Stimulated activated CD8-positive, alpha-beta memory T cell treated with anti-CD3 and anti-CD28 coated beads, Interleukin-4, amount 100 ng/mL, for 48 hours (primary cell): ENCODE measurements around the gene KRT26.
A peak's percentile ranks its signal among the peaks of the same experiment; 100 is the strongest.
"Not testable (repeated sequence)": the region's sequence is repeated elsewhere in the genome, so short reads cannot be mapped to it uniquely, and the experiment has no call there.

Experiments
- DNase-seq: peaks from one replicate; pipeline ENCODE4 v3.0.0-alpha.2; 2020

Gene KRT26, protein sequence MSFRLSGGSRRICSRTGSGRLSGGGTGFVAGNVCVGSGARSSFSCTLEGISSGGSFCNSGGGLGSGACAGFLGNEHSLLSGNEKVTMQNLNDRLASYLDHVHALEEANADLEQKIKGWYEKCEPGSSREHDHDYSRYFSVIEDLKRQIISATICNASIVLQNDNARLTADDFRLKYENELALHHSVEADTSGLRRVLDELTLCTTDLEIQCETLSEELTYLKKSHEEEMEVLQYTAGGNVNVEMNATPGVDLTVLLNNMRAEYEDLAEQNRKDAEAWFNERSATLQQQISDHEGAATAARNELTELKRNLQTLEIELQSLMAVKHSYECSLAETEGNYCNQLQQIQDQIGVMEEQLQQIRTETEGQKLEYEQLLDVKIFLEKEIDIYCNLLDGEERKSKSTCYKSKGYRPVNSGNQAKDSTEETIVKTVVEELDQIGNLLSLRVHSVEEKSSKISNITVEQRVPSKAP

DNA sequence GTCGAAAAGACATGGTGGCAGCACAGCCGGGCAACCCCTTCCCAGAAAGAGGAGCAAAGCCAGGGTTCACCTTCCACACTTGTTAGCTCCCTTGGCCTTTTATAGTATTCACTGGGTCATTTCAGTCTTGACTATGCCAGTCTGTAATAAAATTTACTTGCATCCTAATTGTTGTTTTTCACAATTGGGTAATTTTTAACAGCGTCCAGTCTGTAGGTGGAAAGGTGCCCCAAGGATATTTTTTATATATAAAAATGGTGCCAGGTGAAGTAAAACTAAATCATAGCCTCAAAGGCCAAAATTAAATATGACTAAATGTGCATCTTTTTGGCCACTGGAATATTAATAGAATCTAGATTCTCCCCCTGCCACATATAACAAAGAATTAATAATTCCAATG, at the start of gene KRT26:
TSS of gene KRT26 (minus strand) at position 101 of the 400 bp plus-strand sequence. CDS start at position 13, 88 bp downstream.
- DNase-seq = no peak

DNA sequence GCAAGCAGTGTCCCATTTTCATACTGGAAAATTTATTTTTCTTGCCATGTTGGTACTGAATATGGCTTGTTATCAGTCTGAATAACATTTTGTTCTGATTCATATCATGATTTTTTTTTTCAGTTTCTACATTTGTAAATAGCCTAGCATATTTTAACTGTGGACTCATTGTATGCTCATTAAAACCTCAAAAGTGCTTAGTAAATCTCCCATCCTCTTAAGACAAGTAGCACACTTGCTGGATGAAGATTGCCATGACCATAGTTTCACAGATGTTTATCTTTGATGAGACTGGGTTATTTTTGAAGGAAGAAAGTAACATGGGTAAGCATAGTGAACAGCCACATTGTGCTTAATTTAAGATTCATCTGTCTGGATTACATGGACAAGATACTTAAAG, 49.5 kb upstream of the KRT26 start:
- DNase-seq = no peak

DNA sequence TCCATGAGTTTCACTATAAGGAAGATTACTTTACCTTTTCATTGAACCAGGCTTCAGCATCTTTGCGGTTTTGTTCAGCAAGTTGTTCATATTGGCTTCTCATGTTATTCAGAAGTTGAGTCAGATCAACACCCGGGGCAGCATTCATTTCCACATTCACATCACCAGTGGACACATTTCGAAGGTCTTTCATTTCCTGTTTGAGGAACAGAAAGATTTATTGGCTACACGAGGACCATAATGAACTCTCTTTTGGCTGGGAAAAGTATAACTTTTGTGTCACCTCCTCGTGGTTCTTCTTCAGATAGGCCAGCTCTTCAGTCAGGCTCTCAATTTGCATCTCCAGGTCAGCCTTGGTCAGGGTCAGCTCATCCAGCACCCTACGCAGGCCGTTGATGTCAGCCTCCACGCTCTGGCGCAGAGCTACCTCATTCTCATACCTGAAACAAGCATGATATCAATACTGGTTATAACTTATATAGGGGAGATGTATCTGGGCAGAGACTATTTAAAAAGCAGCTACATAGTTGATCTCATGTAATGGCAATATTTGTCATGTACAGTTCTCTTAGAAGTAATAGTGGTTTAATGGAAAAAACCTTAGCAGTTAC, 48.3 kb upstream of the KRT26 start:
- no peak for DNase-seq

DNA sequence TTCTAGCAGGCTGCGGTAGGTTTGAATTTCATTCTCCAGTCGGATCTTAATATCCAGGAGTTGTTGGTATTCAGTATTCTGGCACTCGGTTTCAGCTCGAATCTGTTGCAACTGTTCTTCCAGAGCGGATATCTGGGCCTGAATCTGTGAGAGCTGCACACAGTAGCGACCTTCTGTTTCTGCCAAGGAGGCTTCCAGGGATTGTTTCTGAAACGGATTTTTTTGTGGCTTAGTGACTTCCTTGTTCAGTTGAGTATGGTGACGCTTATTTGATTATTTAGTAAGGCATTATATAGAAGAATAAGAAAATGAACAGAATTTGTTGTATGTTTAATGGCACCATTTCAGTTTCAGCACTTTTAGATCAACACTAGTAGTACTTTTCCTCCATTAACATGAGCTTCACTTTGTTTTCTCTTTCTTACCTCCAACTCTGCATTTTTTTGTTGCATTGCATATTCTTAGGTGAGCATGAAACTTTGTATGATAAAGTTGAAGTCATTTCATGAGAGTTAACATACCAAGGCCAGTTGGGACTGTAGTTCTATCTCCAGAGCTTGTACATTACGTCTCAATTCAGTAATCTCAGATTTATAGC, 47.6 kb upstream of the KRT26 start:
- no peak for DNase-seq

DNA sequence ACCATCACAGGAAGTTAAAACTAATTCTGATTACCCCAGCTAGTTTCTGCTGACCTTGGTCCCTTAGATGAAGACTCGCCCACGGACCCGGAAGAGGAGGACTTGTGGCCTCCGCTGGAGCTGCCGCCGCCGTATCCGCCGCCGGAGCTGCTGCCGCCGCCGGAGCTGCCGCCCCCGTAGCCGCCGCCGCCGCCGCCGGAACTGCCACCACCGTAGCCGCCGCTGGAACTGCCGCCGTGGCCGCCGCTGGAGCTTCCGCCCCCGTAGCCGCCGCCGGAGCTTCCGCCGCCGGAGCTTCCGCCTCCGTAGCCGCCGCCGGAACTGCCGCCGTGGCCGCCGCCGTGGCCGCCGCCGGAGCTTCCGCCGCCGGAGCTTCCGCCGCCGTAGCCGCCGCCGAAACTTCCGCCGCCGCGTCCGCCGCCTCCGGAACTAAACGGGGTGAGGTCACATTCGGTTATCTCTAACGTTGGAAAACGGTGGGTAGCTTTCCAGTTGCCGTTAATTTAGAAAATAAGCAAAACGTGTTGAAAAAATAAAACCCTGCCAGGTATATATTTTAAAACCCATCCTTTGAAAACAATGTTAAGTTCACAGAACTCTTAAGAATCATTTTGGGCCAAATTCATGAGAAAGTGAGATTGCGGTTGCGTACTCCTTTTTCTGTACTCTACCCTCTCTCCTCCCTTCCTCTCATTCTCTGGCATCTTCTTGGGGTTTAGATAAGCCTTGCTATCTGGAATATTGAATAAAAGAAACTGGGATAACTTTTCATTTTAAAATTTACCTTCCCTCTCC, 46.9 kb upstream of the KRT26 start:
- DNase-seq = peak; percentile 89

DNA sequence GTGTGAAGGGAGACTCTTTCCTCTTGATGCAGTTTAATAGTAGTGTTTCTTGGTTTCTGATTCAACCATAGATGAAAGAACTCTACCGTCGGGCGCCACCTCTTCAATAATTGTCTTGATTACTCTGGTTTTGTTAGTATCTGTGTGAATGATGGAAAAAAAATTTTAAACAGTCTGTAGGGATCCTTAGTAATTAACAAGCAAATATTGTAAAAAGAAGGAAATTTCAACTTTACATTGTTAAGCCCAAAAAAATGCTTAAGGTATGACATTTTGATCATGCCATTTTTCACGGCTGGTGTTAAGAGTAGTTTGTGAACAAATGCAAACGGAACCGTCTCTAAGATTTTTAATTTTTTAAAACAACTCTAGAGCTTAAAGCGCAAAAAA, 46.3 kb upstream of the KRT26 start:
- DNase-seq = no peak

DNA sequence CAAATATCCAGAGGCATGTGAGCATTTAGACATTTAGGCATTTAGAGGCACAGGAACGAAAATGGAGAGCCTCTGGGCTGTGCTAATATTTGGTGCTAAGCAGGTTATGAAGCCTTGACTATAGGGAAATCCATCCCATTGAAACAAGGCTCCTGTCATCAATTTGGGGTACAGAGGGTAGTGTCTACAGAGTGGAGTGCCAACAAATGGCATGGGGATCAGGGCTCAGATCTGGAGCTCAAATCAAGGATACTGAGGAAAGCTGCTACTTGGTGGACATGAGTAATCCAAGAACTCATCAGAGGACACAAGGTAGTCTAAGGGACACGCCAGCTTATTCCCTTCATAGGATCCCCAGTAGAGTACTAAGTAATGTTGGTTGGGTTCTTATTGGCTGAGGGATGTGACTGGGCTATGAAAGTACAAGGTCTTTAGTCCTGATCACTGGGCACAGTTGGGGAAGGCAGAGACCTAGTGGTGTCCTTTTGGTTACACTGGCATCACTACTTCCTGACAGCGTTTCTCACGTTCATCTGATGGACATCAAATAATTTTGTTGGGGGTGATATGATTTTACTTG, 45.2 kb upstream of the KRT26 start:
- no peak for DNase-seq

DNA sequence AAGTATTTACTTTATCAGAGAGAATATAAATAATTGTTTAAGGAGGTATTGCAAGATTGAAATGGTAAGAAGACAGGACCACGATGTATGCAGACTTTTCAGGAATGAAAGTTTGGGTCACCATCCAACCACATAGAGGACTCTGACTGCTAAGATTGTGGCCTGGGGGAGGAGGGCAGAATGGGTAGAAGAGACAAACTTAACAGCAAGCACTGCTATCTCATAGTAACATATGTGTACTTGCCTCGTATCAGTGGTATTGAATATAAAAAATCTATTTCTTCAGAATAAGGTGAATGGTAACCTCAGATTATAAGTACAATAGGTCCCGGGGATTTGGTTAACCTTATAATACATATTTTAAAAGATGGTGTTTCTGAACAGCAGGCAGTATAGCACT, 44.6 kb upstream of the KRT26 start:
- DNase-seq = no peak

DNA sequence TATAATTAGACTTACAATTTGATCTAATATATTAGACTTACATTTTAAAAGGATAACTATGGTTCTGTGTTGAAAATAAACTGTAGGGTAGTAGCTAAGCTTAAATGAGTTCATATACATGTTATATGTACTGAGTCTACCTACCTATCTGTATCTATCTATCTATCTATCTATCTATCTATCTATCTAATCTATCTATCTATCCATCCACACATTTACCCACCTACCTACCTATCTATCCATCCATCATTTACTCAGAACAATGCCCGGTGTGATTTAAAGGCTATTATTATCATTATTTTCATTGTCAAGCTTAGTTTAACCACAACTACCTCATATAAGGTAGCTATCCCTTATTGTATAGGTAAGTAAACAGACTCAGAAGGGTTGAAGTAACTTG, 43.4 kb upstream of the KRT26 start:
- no peak for DNase-seq

DNA sequence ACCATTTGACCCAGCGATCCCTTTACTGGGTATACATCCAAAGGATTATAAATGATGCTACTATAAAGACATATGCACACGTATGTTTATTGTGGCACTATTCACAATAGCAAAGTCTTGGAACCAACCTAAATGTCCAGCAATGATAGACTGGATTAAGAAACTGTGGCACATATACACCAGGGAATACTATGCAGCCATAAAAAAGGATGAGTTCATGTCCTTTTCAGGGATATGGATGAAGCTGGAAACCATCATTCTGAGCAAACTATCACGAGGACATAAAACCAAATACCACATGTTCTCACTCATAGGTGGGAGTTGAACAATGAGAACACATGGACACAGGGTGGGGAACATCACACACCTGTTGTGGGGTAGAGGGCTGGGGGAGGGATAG, 42.7 kb upstream of the KRT26 start:
- not testable (repeated sequence) for DNase-seq

DNA sequence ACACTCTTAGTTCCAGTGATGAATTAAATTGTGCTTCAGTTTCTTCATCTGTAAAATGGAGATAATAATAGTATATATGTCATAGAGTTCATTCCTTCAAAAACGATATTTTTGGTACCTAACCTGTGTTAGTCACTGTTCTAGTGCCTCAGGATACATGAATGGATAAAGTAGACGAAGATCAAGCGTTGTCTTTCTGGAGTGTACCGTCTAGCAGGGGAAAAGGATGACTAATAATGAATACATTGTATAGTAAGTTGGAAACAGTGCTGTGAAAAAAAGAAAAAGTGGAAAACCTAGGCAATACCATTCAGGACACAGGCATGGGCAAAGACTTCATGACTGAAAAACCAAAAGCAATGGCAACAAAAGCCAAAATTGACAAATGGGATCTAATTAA, 41.8 kb upstream of the KRT26 start:
- DNase-seq = no peak

DNA sequence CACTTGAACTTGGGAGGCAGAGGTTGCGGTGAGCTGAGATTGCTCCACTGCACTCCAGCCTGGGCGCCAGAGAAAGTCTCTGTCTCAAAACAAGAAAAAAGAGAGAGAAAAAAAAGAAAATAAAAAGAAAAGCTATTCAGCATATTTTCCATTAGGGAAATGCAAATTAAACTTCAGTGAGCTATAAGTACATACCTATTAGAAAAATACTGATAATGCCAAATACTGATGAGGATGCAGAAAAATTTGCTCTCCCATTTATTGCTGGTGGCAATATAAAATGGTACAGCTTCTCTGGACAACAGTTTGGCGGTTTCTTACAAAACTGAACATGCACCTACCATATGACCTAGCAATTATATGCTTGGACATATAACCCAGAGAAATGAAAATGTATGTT, 40.6 kb upstream of the KRT26 start:
- DNase-seq = no peak

DNA sequence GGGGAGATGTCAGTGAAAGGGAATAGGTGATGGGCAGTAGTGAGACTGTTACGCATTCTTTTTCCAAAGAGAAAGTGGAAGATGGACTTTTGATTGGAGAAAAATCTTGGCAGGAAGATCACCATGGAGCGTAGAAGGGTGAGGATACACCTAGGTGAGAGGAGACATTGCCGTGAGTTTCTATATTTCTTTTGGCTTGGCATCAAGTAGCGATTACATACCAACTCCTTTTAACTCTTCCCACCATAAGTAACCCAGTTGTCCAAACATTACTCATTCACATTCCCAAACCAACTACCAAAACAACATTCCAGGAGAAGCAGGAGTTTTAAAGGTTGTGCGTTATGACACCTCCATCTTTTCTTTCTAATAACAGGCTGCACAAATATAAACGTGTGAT, 38.5 kb upstream of the KRT26 start:
- DNase-seq = no peak

DNA sequence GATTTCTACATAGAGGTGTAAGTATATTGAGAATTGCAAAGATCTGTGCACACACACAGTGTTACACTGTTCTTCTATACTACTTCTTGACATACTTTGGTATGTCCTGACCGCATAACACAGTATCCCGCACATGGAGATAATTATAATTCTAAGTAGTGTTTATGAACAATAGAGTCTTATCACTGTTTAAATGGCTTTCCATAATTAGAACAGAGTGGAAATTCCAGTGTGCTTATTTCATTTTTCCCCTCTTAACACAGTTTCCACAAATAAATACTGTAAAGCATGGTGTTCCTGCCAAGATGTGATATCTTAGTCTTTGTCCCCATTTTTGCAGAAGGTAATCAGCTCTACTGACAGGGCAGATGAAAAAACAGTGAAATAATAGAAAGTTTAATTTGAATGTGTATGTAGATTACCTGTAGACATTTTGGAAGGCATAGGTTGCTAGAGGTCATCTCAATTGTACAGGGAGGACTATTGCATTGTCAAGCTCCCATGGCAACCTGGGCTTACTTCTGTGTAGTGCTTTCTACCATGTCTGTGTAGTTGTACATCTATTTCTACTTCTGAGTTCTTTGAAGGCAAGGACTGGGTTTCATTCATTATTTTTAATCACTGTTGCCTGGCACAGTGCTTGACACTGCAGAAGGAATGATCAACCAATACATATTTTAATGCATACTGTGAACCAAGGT, 37.9 kb upstream of the KRT26 start:
- no peak for DNase-seq

DNA sequence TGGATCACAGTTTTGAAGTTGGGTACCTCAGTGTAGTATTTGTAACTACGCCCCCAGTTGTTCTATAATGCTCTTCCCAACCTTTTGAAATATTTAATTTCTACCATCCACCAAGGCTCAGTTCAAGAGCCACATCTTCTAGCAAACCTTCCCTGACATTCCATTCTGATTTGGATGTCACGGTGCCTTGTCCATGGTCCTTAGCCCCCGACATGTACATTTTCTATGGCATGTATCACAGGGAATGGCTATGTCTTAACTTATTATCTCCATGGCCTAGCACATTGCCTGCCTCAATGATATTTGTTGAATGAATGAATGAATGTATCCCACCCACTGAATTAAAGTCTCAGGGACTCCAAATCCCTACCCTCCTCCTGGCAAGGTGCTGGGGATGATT, 34.1 kb upstream of the KRT26 start:
- DNase-seq = no peak

DNA sequence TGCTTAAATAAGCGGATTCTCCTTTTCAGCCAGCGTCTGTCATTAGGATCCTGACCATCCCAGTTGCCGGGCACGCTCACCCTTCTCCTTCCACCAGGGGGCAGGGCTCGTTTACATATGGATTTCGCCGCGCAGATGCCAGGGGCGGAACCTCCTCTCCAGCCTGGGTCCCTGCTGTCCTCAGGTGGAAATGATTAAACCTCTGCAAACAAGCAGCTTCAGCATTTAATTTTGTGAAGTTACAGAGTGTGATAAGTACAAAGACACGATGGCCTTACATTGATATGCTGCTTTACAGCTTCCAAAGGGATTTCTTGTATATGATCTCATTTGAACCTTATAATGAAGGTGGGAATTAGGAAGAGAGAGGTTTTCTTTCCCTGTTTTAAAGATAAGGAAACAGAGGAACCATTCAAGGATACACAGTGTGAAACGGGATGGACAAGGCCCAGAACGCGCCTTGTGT, 31.6 kb upstream of the KRT26 start:
- DNase-seq = peak; percentile 87

DNA sequence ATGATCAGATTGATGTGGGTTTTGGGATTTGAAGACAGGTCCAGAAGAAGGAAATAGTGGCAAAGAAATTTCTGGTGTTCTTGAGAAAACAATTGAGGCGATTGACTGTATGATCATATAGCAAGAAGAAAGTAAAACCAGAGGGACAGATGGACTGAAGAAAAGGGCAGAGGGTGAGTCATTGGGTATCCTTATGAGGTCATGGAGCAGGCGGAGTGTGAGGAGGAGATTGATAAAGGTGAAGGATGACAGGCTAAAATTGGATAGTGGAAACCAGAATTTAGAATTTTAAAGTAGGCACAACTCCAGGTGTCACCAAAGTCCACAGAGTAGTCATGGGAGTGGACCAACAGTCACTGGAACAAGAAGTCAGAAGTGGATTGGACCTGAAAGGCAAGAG, 29.2 kb upstream of the KRT26 start:
- no peak for DNase-seq

DNA sequence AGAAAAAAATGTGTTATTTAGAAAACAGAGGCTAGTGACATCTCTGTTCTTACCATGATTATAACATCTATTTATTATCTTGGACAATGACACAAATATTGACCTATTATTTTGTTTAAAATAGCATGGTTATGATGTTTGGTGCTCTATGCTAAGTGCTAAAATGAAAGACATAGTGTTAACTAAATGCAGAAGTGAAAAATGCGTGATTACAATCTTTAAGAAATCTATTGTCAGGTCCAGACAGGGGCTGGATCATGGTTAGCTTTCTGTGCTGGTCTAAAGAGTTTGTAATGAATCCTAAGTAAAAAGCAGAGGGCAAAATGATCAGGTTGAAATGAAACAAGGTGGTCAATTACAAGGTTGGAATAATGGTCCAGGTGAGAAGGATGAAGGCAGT, 28.4 kb upstream of the KRT26 start:
- DNase-seq = no peak

DNA sequence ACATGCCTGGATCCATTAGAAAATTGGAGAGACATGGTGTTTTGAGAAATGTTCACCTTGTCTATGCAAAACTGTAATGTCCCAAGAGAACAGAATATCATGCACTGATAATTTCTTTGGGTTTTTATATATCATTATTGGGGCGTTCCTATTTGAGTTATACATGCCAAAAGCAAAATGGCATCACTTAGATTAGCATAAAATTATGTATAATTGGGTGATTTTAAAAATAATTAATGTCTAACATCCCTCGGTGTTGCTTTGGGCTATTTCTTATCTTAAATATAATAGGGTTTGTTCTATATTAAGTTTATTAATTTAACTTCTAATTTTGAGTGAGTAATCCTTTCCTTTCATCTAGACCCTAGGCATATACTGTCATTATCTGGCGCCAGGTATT, 27.9 kb upstream of the KRT26 start, which contains the start of gene KRT28:
TSS of gene KRT28 (minus strand) at position 101 of the 400 bp plus-strand sequence. CDS start at position 35, 66 bp downstream.
- DNase-seq = no peak

DNA sequence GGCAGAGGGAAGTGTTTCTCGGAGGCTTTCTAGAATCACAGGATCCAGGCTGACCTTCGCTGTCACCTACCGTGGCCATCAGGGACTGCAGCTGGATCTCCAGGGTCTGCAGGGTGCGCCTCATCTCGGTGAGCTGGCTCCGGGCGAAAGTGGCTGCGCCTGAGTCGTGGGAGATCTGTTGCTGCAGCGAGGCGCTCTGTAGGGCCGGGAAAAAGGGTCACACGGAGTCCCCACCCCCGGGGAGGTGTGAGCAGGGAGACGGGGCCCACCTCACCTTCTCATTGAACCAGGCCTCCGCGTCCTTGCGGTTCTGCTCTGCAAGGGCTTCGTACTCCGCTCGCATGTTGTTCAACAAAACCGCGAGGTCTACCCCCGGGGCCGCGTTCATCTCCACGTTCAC, 24.8 kb upstream of the KRT26 start:
- DNase-seq = no peak

DNA sequence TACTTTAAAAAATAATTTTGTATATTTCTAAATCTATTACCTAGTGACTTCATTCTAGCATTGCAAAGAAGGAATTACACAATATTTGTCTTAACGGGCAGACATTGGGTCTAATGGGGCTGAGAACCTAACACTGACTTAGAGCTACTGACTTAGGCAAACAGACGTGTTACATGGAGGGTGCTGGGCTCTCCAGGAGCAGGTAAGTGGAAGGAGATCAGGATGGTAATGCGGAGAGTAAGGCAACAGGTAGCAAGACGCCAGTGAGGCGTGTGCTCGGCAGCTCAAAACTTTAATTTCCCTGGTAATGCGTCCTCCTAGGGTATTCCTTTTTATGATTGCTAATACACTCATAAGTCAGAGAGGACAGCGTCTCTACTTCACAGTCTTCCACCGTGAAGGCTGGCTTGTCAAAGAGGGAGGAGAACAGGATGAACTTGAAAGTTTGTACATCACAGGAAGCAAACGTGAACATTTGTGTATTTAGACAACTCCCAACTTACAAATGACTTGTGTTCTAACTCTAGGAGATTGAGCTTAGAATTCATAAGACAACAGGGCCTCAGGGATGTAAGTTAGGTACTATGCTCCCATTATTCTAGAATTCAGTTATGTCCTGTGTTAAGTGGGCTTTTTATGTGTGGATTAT, 23.1 kb upstream of the KRT26 start:
- no peak for DNase-seq

DNA sequence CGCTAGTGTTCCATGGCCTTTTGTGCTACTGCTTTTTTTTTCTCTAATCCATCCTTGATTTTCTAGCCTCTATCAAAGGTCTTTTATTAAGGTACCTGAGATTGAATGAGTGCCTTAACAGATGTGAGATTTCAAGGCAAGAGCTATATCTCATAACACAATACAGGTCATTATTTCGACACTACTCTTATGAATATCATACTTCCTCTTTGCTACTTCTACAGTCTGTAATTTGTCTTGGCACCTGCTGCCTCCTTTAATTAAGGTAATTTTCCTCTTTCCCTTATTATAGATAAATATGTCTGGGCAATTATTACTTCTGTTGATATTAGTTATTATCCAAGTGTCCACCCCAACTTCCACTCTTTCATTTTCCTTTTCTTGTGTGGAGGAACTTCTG, 22.5 kb upstream of the KRT26 start:
- no peak for DNase-seq
